ENCODE measurements around the gene OPCML.

- TF ChIP-seq, protein P1, sequence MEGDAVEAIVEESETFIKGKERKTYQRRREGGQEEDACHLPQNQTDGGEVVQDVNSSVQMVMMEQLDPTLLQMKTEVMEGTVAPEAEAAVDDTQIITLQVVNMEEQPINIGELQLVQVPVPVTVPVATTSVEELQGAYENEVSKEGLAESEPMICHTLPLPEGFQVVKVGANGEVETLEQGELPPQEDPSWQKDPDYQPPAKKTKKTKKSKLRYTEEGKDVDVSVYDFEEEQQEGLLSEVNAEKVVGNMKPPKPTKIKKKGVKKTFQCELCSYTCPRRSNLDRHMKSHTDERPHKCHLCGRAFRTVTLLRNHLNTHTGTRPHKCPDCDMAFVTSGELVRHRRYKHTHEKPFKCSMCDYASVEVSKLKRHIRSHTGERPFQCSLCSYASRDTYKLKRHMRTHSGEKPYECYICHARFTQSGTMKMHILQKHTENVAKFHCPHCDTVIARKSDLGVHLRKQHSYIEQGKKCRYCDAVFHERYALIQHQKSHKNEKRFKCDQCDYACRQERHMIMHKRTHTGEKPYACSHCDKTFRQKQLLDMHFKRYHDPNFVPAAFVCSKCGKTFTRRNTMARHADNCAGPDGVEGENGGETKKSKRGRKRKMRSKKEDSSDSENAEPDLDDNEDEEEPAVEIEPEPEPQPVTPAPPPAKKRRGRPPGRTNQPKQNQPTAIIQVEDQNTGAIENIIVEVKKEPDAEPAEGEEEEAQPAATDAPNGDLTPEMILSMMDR (IDR thresholded peaks at IDR 0.05; ENCODE audit: low read length), result no peak
- TF ChIP-seq EZH2 (optimal IDR thresholded peaks at IDR 0.05; ENCODE audit: low read depth, low read length) (no peak), EZH2phosphoT487 (IDR thresholded peaks at IDR 0.05; ENCODE audit: low read length) (no peak)
Observed at GRCh38 chr11:132874638-132875037, 657.7 kb downstream of the OPCML start.
